Trophoblast cell (in vitro differentiated cells and primary cell): Measurements from ENCODE around the gene STAB1.

ENCODE experiments used
- DNase-seq, 2 donors: peaks; one replicate each; pipeline ENCODE4 v3.0.0-alpha.2; 2016
- H2AFZ ChIP-seq: 2 replicates; pipeline ENCODE4 v1.6.1; 2013; ENCODE audit warnings: low read length, moderate library complexity, mild to moderate bottlenecking; ENCODE audit not compliant: insufficient read depth, poor library complexity
- H2AK5ac ChIP-seq: 2 replicates; pipeline ENCODE4 v1.6.1; 2013; ENCODE audit warnings: mild to moderate bottlenecking, low read length
- H2BK120ac ChIP-seq: 2 replicates; pipeline ENCODE4 v1.6.1; 2013; ENCODE audit warnings: low read length, mild to moderate bottlenecking, moderate library complexity; ENCODE audit not compliant: insufficient read depth, poor library complexity
- H2BK12ac ChIP-seq: 2 replicates; pipeline ENCODE4 v1.6.1; 2013; ENCODE audit warnings: mild to moderate bottlenecking, low read length, moderate library complexity
- H2BK5ac ChIP-seq: 2 replicates; pipeline ENCODE4 v1.6.1; 2013; ENCODE audit warnings: low read length, low read depth, moderate library complexity, mild to moderate bottlenecking; ENCODE audit not compliant: poor library complexity
- H3K14ac ChIP-seq: 2 replicates; pipeline ENCODE4 v1.6.1; 2013; ENCODE audit warnings: mild to moderate bottlenecking, low read length
- H3K18ac ChIP-seq: 2 replicates; pipeline ENCODE4 v1.6.1; 2013; ENCODE audit warnings: mild to moderate bottlenecking, low read length
- H3K23ac ChIP-seq: 2 replicates; pipeline ENCODE4 v1.6.1; 2013; ENCODE audit warnings: low read length
- H3K27ac ChIP-seq: 2 replicates; pipeline ENCODE4 v1.5.1; 2013; ENCODE audit warnings: low read depth, mild to moderate bottlenecking, inconsistent platforms, low read length, moderate library complexity
- H3K27me3 ChIP-seq: 2 replicates; pipeline ENCODE4 v1.6.1; 2013; ENCODE audit warnings: inconsistent platforms, mild to moderate bottlenecking, low read length, moderate library complexity; ENCODE audit not compliant: insufficient read depth
- H3K36me3 ChIP-seq, 2 experiments: 1 replicate in 1 of 2; 2 replicates in 1 of 2; pipeline ENCODE4 v1.6.1; 2013; ENCODE audit warnings: low read length in 2 of 2, mild to moderate bottlenecking in 2 of 2, moderate library complexity in 1 of 2; ENCODE audit not compliant: insufficient read depth in 2 of 2, control insufficient read depth in 1 of 2
- H3K4ac ChIP-seq: 2 replicates; pipeline ENCODE4 v1.6.1; 2013; ENCODE audit warnings: low read depth, mild to moderate bottlenecking, low read length, moderate library complexity
- H3K4me1 ChIP-seq, 2 experiments: 1 replicate in 1 of 2; 2 replicates in 1 of 2; pipeline ENCODE4 v1.6.1; 2013; ENCODE audit warnings: low read length in 2 of 2, mild to moderate bottlenecking in 2 of 2, moderate library complexity in 1 of 2; ENCODE audit not compliant: insufficient read depth in 2 of 2, control insufficient read depth in 1 of 2
- H3K4me2 ChIP-seq: 2 replicates; pipeline ENCODE4 v1.6.1; 2013; ENCODE audit warnings: inconsistent platforms, mild to moderate bottlenecking, low read length, moderate library complexity
- H3K4me3 ChIP-seq: 2 replicates; pipeline ENCODE4 v1.5.1; 2013; ENCODE audit warnings: mild to moderate bottlenecking, low read depth, low read length, inconsistent platforms
- H3K79me1 ChIP-seq: one replicate; pipeline ENCODE4 v1.6.1; 2013; ENCODE audit warnings: low read length
- H3K79me2 ChIP-seq: 2 replicates; pipeline ENCODE4 v1.6.1; 2013; ENCODE audit warnings: low read length, mild to moderate bottlenecking; ENCODE audit not compliant: control insufficient read depth, insufficient read depth, poor library complexity
- H3K9ac ChIP-seq: 2 replicates; pipeline ENCODE4 v1.6.1; 2013; ENCODE audit warnings: mild to moderate bottlenecking, low read length
- H3K9me3 ChIP-seq: 2 replicates; pipeline ENCODE4 v1.6.1; 2013; ENCODE audit warnings: low read depth, mild to moderate bottlenecking, control low read depth, inconsistent platforms, low read length; ENCODE audit not compliant: insufficient read depth
- H4K12ac ChIP-seq: 2 replicates; pipeline ENCODE4 v1.6.1; 2013; ENCODE audit warnings: low read depth, mild to moderate bottlenecking, low read length, moderate library complexity
- H4K8ac ChIP-seq: 2 replicates; pipeline ENCODE4 v1.6.1; 2013; ENCODE audit warnings: low read depth, mild to moderate bottlenecking, low read length, moderate library complexity
- H4K91ac ChIP-seq: one replicate; pipeline ENCODE4 v1.6.1; 2013; ENCODE audit warnings: low read depth, mild to moderate bottlenecking, low read length, moderate library complexity
- WGBS: extraction: QIAGEN DNeasy Blood & Tissue Kit; methylation state at CpG from one replicate; pipeline ENCODE4 v1.1.7; 2013; ENCODE audit warnings: missing lambda C conversion rate; ENCODE audit not compliant: insufficient read length, insufficient coverage; ENCODE audit errors: extremely low coverage; 5-methylcytosine and 5-hydroxymethylcytosine counted together

The STAB1 gene

GRCh38 chr3:52470920-52471319, 24.2 kb upstream of the STAB1 start:
- Histone ChIP-seq H3K79me2 (no peaks in the 10 kb centered on the region), H3K14ac (no peak overlapping the region), H3K27me3 (no peaks in the 10 kb centered on the region), H3K4me2 (no peak overlapping the region), H3K18ac (no peak overlapping the region), H4K12ac (no peak overlapping the region), H2BK12ac (no peak overlapping the region), H4K8ac (no peak overlapping the region), H3K27ac (no peak overlapping the region), H2AK5ac (no peak overlapping the region), H4K91ac (no peak overlapping the region), H2AFZ (no peak overlapping the region), H3K9ac (peak overlapping the region; percentile 7), H3K9me3 (no peaks in the 10 kb centered on the region), H3K36me3 (peaks cover 54 to 60% of the 10 kb centered on the region in 2 experiments), H3K79me1 (no peaks in the 10 kb centered on the region), H2BK5ac (no peak overlapping the region), H3K4me1 (no peaks in the 10 kb centered on the region), H3K4me3 (peak overlapping the region; percentile 45), H3K4ac (no peak overlapping the region), H2BK120ac (no peak overlapping the region), H3K23ac (no peak overlapping the region)
- WGBS: no CpG with 5 or more reads among the region's 4 CpGs
- DNase-seq: no peak

GRCh38 chr3:52471371-52472238, 23.5 kb upstream of the STAB1 start:
- Histone ChIP-seq H2BK12ac (no peak overlapping the region), H3K4me2 (no peak overlapping the region), H3K9me3 (no peaks in the 10 kb centered on the region), H2BK120ac (no peak overlapping the region), H3K4me3 (no peak overlapping the region), H3K4me1 (no peaks in the 10 kb centered on the region), H3K4ac (no peak overlapping the region), H3K27me3 (no peaks in the 10 kb centered on the region), H4K12ac (no peak overlapping the region), H4K8ac (no peak overlapping the region), H3K9ac (no peak overlapping the region), H3K79me2 (no peaks in the 10 kb centered on the region), H3K14ac (no peak overlapping the region), H2AK5ac (no peak overlapping the region), H3K36me3 (peaks cover 56 to 64% of the 10 kb centered on the region in 2 experiments), H4K91ac (no peak overlapping the region), H3K23ac (no peak overlapping the region), H3K79me1 (no peaks in the 10 kb centered on the region), H3K18ac (no peak overlapping the region), H3K27ac (no peak overlapping the region), H2BK5ac (no peak overlapping the region), H2AFZ (no peak overlapping the region)
- peak; percentile 24 to 65 for DNase-seq
- no CpG with 5 or more reads among the region's 26 CpGs for WGBS

GRCh38 chr3:52472239-52473000, 22.7 kb upstream of the STAB1 start:
- H3K14ac ChIP-seq: no peak overlapping the region
- no peak overlapping the region for H2AFZ ChIP-seq
- no peak overlapping the region for H4K91ac ChIP-seq
- H3K27ac ChIP-seq: no peak overlapping the region
- no peak overlapping the region for H2BK12ac ChIP-seq
- H3K9ac ChIP-seq: no peak overlapping the region
- H3K18ac ChIP-seq: no peak overlapping the region
- H3K23ac ChIP-seq: no peak overlapping the region
- no peak overlapping the region for H4K12ac ChIP-seq
- H3K4me1 ChIP-seq: no peaks in the 10 kb centered on the region
- no peak overlapping the region for H2BK120ac ChIP-seq
- H3K4ac ChIP-seq: no peak overlapping the region
- no CpG with 5 or more reads among the region's 14 CpGs for WGBS
- H2BK5ac ChIP-seq: no peak overlapping the region
- H2AK5ac ChIP-seq: no peak overlapping the region
- H3K79me1 ChIP-seq: no peaks in the 10 kb centered on the region
- no peak overlapping the region for H3K4me2 ChIP-seq
- no peaks in the 10 kb centered on the region for H3K79me2 ChIP-seq
- no peaks in the 10 kb centered on the region for H3K27me3 ChIP-seq
- no peak overlapping the region for H4K8ac ChIP-seq
- H3K36me3 ChIP-seq: peaks cover 56 to 64% of the 10 kb centered on the region in 2 experiments
- no peaks in the 10 kb centered on the region for H3K9me3 ChIP-seq
- H3K4me3 ChIP-seq: no peak overlapping the region
- DNase-seq: no peak

GRCh38 chr3:52473026-52473425, 22.1 kb upstream of the STAB1 start:
- H2BK5ac ChIP-seq: no peak overlapping the region
- H3K27me3 ChIP-seq: no peaks in the 10 kb centered on the region
- no peaks in the 10 kb centered on the region for H3K79me1 ChIP-seq
- no peak overlapping the region for H2BK12ac ChIP-seq
- no peak overlapping the region for H3K14ac ChIP-seq
- no peaks in the 10 kb centered on the region for H3K4me1 ChIP-seq
- no peak overlapping the region for H3K9ac ChIP-seq
- peaks cover 62 to 69% of the 10 kb centered on the region in 2 experiments for H3K36me3 ChIP-seq
- H2AFZ ChIP-seq: no peak overlapping the region
- no peak overlapping the region for H3K23ac ChIP-seq
- H3K18ac ChIP-seq: peak overlapping the region; percentile 25
- no CpG with 5 or more reads among the region's 5 CpGs for WGBS
- H2AK5ac ChIP-seq: no peak overlapping the region
- no peak overlapping the region for H4K91ac ChIP-seq
- no peak overlapping the region for H3K4ac ChIP-seq
- no peak overlapping the region for H2BK120ac ChIP-seq
- H3K4me2 ChIP-seq: no peak overlapping the region
- no peak overlapping the region for H3K27ac ChIP-seq
- no peak overlapping the region for H4K8ac ChIP-seq
- H3K79me2 ChIP-seq: no peaks in the 10 kb centered on the region
- DNase-seq: no peak
- no peak overlapping the region for H3K4me3 ChIP-seq
- H4K12ac ChIP-seq: no peak overlapping the region
- H3K9me3 ChIP-seq: no peaks in the 10 kb centered on the region
